Retina (tissue), 1 donor: ENCODE data around the gene HOXA13.

Source experiments
- DNase-seq: peaks from one replicate; pipeline ENCODE4 v3.0.0-alpha.2; 2016

HOXA13 gene

GRCh38 chr7:27191833-27192545 is 7.9 kb downstream of the HOXA13 start:
- DNase-seq: peak; percentile 66

GRCh38 chr7:27191161-27191731 is 8.6 kb downstream of the HOXA13 start:
- DNase-seq: no peak

- no peak for DNase-seq
These were observed 9.7 kb downstream of the HOXA13 start for GRCh38 chr7:27189997-27190748.

- peak; percentile 66 for DNase-seq
These were observed 10.4 kb downstream of the HOXA13 start for GRCh38 chr7:27189295-27189996.

GRCh38 chr7:27188386-27189294 is 11.3 kb downstream of the HOXA13 start:
- DNase-seq: peak; percentile 66

GRCh38 chr7:27187475-27188385 is 12.2 kb downstream of the HOXA13 start:
- DNase-seq: peak; percentile 64

GRCh38 chr7:27186668-27187474 is 13.0 kb downstream of the HOXA13 start:
- DNase-seq: peak; percentile 43

- DNase-seq: peak; percentile 62
These were observed 13.8 kb downstream of the HOXA13 start for GRCh38 chr7:27185854-27186667.

GRCh38 chr7:27185013-27185853 is 14.7 kb downstream of the HOXA13 start, which contains the start of gene HOXA11:
HOXA11 (minus strand) TSS chr7:27185232; CDS start chr7:27185144, 88 bp downstream.
- DNase-seq: peak; percentile 57

- peak; percentile 68 for DNase-seq
These were observed 15.4 kb downstream of the HOXA13 start for GRCh38 chr7:27184337-27185012.

GRCh38 chr7:27183682-27184336 is 16.1 kb downstream of the HOXA13 start:
- DNase-seq: peak; percentile 76

GRCh38 chr7:27182861-27183681 is 16.8 kb downstream of the HOXA13 start:
- DNase-seq: peak; percentile 53

GRCh38 chr7:27182285-27182841 is 17.5 kb downstream of the HOXA13 start:
- DNase-seq: no peak

- no peak for DNase-seq
These were observed 18.1 kb downstream of the HOXA13 start for GRCh38 chr7:27181795-27182275.
